ENCODE data around the gene KCNQ1.

- TF ChIP-seq, protein P1, sequence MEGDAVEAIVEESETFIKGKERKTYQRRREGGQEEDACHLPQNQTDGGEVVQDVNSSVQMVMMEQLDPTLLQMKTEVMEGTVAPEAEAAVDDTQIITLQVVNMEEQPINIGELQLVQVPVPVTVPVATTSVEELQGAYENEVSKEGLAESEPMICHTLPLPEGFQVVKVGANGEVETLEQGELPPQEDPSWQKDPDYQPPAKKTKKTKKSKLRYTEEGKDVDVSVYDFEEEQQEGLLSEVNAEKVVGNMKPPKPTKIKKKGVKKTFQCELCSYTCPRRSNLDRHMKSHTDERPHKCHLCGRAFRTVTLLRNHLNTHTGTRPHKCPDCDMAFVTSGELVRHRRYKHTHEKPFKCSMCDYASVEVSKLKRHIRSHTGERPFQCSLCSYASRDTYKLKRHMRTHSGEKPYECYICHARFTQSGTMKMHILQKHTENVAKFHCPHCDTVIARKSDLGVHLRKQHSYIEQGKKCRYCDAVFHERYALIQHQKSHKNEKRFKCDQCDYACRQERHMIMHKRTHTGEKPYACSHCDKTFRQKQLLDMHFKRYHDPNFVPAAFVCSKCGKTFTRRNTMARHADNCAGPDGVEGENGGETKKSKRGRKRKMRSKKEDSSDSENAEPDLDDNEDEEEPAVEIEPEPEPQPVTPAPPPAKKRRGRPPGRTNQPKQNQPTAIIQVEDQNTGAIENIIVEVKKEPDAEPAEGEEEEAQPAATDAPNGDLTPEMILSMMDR (IDR thresholded peaks at IDR 0.05) = no peak
- TF ChIP-seq EP300 (IDR thresholded peaks at IDR 0.05) = no peak
Measured at GRCh38 chr11:2408671-2409070, 36.1 kb upstream of the KCNQ1 start.
